ENCODE measurements around the gene VAV1.

DNA sequence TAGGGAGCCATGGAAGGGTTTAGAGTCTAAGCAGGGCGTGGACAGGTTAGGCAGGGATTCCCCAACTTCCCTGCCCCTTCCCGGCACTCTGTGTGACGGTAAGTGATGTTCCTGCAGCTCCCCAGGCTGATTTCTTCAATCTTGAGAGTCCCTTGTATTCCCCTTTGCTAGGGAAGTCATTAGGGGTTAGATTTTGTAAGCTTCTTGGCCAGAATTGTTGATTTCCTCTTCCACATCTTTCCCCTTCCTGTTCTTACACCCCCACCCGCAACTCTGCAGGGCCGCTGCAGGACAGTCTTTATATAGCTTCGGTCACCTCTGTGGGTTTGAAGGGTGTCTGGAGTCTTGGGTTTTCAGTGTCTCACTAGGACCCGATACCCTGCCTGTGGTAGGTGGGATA is 104.2 kb downstream of the VAV1 start:
- TF ChIP-seq POLR2AphosphoS5 (IDR thresholded peaks at IDR 0.05; ENCODE audit: low read depth, low read length): no peak
- TF ChIP-seq EP300 (IDR thresholded peaks at IDR 0.05; ENCODE audit: borderline replicate concordance in 1 of 2, low read depth in 2 of 2, low read length in 2 of 2): no peak
- no peak for TF ChIP-seq RFX5 (IDR thresholded peaks at IDR 0.05; ENCODE audit: borderline replicate concordance, low read depth, low read length)
- no peak for TF ChIP-seq SP1 (IDR thresholded peaks at IDR 0.05; ENCODE audit: low read depth, low read length)
- TF ChIP-seq BACH1 (IDR thresholded peaks at IDR 0.05; ENCODE audit: low read length): no peak
- TF ChIP-seq, protein P1, sequence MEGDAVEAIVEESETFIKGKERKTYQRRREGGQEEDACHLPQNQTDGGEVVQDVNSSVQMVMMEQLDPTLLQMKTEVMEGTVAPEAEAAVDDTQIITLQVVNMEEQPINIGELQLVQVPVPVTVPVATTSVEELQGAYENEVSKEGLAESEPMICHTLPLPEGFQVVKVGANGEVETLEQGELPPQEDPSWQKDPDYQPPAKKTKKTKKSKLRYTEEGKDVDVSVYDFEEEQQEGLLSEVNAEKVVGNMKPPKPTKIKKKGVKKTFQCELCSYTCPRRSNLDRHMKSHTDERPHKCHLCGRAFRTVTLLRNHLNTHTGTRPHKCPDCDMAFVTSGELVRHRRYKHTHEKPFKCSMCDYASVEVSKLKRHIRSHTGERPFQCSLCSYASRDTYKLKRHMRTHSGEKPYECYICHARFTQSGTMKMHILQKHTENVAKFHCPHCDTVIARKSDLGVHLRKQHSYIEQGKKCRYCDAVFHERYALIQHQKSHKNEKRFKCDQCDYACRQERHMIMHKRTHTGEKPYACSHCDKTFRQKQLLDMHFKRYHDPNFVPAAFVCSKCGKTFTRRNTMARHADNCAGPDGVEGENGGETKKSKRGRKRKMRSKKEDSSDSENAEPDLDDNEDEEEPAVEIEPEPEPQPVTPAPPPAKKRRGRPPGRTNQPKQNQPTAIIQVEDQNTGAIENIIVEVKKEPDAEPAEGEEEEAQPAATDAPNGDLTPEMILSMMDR (IDR thresholded peaks at IDR 0.05; ENCODE audit: control extremely low read depth in 1 of 3, insufficient read depth in 1 of 3, low read depth in 1 of 3, low read length in 3 of 3): no peak
- no peak for TF ChIP-seq SRF (IDR thresholded peaks at IDR 0.05; ENCODE audit: low read depth, low read length)

Data from H1 (cell line).